Measurements from ENCODE around the gene TPPP2.
"Not testable (repeated sequence)": the region's sequence is repeated elsewhere in the genome, so short reads cannot be mapped to it uniquely, and the experiment has no call there.

Gene TPPP2

DNA sequence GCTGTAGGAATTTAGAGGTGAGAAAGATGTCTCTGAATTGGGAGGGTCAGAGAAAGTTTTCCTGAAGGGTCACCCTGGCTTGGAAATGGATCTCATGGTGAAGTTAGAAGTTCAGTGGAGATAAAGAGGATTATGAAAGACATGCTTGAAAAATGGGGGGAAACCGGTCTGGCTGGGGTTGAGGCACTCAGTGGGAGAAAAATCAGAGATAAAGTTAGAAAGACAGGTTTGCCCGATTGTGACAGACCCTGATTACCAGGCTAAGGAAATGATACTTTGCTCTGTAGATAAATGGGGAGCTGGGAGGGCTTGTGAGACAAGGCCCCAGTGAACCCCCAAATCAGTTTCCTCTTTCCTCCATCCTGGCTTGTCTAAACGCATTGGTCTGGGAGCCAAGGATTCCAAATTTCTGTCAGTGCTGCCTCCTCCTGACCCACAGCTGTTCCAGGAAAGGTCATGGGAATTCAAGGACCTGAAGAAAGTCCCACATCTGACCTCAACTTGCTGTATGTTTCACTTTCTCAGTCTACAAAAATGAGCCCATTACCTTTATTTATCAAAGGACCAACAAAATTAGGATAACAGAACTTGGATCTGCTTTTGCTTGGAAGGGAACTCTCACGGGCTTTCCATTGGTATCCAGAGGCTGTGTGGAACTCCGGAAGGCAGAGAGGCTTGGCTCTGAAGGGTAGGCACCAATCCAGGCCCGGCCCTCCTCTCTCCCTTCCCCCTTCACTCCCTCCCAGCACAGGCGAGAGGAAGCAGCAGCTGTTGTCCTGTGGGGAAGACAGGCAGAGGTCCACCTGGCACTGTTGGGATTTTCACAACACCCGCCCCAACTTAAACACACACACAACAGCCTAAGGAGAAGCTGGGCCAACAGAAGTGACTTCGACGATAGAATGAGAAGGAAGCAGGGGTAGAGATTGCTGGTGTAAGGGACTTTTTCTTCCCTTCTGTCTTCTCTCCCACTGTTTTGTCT is 8.7 kb downstream of the TPPP2 start:
- peak; percentile 89 for DNase-seq (ENCODE audit: low spot score)

DNA sequence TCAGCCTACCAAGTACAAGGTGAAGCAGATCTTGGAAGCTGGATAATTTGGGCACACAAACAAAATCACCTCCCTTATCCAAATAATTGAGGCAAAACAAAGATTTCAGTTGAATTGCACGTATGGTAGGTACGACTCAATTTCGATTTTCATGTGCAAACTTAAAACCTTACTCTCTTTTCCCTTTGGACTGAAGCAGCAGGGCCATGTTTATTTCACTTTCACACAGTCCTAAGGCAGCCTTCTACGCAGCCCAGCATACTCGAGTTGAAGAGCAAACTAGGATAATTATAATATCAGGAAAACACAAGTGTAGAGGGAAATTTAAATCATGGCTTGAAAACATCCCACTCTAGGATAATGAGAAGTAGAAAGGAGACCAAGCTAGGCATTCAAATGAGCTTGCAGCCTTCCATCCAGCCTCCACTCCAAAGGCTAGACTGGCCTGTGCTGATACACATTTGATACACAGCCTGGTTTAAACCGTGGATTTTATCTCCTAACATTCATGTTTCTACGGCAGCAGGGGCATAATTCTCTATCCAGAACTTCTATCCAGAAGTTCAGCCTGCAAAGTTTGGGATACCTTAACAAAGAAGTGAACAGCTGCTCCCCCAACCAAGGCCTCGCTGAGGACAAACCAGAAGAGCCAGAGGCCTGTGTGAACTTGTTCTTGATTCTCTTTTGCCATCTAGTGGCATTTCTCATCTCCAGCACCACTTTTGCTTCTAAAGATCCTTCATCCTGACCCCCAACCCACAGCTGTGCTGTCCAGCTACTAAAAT is 9.8 kb downstream of the TPPP2 start:
- DNase-seq (ENCODE audit: low spot score): peak; percentile 85

DNA sequence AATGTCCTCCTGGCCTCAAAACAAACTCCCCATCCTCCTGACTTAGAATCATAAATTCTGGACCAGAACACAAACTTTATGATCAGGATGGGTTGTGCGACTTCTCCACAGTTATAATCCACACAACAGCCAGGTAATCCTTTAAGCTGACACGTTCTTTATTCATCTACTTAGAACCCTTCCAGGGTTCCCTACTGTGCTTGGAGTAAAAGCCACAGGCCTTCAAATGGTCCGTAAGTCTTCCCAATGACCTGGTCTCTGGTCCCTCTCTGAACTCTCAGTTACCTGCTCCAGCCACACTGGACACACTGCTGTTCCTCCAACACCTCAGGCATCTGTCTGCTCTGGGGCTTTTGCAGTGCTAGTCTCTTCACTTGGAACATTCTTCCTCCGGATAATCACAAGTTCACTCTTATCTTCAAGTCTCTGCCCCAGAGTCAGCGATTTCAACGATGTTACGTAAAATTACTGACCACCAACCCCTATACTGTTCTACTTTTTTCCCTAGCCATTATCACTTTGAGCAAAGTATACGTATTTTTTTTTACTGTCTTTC is 10.4 kb downstream of the TPPP2 start:
- no peak for DNase-seq (ENCODE audit: low spot score)

DNA sequence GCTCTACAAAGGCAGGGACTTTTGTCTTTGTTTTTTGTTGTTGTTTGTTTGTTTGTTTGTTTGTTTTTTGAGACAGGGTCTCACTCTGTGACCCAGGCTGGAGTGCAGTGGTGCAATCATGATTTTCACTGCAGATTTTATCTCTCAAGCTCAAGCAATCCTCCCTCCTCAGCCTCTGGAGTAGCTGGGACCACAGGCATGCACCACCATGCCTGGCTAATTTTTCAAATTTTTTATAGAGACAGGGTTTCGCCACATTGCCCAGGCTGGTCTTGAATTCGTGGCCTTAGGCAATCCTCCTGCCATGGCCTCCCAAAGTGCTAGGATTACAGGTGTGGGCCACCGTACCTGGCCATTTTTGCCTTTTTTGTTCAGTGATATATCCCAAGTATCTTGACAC is 10.9 kb downstream of the TPPP2 start:
- DNase-seq (ENCODE audit: low spot score): not testable (repeated sequence)

DNA sequence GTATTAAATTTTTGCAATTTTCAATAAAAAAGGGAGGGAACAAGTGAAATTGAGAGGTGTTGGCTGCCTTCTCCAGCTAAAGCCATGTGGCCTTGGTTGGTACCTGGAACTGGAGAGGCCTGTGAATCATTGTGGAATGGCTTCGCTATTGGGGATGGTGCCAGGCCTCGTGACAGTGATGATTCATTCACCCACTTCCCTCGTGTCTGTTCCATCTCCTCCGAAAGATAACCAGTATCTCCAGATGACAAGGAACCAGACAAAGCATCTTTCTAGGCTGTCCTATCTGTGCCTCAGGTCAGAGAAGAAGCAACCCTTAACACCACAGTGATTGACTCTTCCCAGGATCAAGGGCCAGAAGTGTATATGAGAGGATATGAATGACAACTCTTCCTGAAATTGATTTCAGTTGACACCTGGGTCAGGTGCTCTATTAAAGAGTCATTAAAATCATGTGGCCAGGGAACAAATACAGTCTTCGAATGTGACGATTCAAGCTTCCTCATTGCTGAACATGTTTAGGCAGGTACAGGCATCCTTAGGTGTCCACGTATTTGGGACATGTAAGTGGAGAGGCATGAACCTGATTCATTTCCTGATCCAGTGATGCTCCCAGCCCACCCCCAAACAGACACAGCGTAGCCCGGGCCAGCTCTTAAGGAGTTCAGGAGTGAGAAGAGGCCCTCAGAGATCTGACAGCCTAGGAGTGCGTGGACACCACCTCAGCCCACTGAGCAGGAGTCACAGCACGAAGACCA is 11.8 kb downstream of the TPPP2 start, which contains the start of gene RNASE7:
Gene RNASE7, plus strand, starts transcription at position 687 of the 758 bp plus-strand sequence. CDS start 631 bp downstream, outside the sequence.
- no peak for DNase-seq (ENCODE audit: low spot score)

DNA sequence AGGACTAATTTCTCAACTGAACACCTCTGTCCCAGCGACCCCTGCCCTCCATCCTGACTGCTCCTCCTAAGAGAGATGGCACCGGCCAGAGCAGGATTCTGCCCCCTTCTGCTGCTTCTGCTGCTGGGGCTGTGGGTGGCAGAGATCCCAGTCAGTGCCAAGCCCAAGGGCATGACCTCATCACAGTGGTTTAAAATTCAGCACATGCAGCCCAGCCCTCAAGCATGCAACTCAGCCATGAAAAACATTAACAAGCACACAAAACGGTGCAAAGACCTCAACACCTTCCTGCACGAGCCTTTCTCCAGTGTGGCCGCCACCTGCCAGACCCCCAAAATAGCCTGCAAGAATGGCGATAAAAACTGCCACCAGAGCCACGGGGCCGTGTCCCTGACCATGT is 12.9 kb downstream of the TPPP2 start:
- peak; percentile 74 for DNase-seq (ENCODE audit: low spot score)

DNA sequence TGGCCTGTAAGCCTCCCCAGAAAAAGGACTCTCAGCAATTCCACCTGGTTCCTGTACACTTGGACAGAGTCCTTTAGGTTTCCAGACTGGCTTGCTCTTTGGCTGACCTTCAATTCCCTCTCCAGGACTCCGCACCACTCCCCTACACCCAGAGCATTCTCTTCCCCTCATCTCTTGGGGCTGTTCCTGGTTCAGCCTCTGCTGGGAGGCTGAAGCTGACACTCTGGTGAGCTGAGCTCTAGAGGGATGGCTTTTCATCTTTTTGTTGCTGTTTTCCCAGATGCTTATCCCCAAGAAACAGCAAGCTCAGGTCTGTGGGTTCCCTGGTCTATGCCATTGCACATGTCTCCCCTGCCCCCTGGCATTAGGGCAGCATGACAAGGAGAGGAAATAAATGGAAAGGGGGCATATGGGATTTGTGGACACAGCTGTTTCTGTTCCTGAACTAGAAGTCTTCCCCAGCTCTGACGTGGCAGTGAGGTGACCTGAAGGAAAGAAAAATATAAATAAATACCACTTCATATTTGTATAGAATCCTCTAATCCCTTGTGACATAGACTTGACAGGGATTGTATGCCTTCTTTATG is 13.5 kb downstream of the TPPP2 start:
- no peak for DNase-seq (ENCODE audit: low spot score)

DNA sequence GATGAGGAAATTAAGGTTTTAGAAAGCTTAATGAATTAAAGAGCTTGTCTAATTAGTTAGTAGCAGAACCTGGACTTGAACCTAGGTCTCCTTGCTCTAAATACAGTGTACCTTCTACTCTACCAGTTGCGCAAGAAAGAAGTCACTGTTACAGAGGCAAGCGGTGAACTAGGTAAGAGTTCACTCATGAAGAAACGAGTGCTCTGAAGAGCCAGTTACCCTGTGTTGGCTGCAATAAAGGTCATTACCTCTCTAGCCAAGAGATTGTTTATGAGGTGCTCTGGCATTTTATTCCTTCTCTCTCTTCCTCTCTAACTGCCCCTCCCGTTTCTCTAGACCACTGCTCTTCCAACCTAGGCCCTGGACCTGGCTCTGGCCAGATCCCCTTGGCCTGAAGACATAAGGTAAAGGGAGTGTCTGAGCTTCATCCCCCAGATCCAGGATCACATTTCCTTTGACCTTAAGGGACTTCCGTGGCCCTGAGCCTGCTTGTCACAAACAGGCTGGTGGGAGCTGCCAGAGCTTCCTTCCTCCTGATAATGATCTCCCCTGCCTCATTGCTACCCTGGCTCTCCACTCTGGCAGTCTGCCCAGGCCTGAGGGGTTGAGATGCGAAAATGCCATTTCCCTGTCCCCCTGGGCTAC is 14.1 kb downstream of the TPPP2 start:
- DNase-seq (ENCODE audit: low spot score): no peak

DNA sequence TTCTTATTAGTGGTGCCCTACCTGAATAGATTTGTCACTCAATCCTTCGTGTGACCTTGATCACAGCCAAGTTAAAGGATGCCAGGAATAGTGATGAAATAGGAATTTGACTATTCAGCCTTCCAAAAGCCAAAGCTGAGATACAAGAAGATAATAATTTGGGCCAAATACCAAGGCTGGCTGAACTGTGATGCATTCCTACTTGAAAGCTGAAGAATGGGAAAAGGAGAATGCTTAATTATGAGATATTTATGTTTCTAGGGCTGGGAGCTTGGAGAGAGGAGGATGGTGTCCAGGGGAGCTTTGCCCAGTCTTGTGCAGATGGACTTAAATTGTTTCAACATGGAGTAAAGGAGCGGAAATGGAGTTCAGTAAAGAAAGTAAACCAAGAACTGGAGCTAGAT is 17.4 kb downstream of the TPPP2 start:
- DNase-seq (ENCODE audit: low spot score): no peak

DNA sequence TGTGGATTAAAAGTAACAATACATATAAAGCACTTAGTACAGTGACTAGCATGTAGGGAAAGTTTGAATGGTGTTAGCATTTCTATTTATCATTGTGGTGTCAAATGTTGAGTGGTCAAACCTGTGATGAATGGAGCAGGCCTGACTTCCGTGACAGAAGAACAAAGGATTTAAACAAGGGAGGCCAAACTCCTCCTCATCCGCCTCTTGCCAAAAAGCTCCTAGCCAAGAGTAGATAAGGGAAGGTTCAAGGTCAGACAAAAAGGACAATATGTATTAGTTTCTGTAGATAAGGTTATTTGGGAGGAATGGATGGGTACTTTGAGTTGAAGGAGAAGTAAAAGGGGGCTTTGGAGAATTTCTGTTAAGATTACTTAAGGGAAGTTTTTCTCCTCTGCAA is 18.6 kb downstream of the TPPP2 start:
- DNase-seq (ENCODE audit: low spot score): no peak

DNA sequence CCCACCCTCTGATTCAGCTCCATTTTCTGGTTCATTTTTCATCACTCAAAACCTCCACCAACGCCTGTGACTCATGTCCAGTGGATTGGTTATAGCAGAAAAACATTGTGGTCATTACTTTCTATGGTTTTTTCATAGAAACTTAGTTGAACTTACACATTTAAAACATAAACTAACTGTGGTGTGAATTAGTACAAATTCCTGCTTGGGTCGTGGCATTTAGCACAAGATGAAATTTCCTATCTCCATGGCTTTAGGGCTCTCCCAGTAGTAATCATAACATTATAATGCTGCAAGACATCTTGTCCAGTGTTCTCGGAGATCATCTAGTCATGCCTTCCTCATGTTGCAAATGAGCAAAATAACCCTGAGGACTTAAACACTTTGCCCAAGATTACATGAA is 19.3 kb downstream of the TPPP2 start:
- no peak for DNase-seq (ENCODE audit: low spot score)

DNA sequence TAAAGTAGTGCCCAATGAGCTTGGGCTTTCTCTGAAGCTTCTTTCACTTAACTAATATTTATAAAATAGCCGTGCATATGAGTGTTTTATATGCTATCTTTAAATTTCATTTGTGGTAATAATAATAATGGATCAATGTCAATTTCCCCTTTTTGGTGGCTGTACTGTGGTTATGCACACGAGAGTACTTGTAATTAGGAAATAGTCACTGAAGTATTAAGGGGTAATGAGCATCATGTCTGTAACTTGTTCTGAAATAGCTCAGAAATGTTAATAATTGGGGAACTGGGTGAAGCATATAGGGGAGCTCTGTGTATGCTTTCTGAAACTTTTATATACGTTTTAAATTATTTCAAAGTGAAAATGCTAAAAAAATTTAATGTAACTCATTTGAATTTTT is 20.6 kb downstream of the TPPP2 start:
- DNase-seq (ENCODE audit: low spot score): no peak

DNA sequence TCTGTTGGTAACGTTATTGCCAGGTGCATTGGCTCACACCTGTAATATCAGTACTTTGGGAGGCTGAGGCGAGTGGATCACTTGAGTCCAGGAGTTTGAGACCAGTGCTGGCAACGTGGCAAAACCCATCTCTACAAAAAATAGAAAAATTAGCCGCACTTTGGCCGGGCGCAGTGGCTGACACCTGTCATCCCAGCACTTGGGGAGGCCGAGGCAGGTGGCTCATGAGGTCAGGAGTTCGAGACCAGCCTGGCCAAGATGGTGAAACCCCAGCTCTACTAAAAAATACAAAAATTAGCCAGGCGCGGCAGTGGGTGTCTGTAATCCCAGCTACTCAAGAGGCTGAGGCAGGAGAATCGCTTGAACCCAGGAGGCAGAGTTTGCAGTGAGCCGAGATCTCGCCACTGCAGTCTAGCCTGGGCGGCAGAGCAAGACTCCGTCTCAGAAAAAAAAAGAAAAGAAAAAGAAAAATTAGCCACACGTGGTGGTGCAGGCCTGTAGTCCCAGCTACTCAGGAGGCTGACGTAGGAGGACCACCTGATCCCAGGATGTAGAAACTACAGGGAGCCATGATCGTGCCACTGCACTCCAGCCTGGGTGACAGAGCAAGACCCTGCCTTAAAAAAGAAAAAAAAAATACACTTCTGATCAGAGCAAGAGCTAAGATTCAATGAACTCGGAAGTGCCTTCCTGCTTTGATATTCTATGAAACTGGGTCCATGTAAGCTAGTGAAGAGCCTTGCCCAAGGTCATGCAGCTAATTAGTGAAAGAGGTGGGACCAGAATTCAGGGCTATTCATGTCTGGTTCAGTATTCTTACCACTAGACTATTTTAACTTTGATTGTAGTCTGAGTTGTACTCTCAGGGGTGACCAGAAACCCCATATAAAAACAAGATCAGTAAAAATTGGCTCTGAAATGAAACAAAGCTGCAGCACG is 23.4 kb downstream of the TPPP2 start:
- no peak for DNase-seq (ENCODE audit: low spot score)

DNA sequence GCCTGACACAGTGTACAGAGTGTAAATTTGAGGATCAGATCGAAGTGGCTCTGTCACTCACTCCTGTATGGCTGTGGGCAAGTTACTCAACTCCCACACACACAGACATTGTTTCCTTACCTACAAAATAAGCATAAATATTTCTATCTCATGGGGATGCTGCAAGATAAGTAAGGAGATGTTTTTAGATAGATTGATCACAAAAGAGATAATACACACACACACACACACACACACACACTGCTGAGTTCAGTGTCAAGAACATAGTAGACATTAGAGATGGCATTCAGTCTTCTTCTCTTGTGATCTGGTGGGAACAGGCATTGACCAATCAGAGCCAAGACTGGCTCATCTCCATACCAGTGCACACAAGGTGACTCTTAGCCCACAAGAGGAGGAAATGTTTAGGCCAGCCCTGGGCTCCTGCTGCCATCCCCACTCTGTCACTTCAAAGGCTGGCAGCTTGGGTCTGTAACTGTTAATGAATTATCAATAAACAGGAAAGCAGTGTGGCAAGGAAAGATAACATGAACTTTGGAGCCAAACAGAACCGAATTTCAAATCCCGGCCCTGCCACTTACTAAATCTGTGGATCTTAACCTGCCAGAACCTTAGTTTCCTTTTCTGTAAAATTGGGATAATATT is 24.2 kb downstream of the TPPP2 start:
- no peak for DNase-seq (ENCODE audit: low spot score)

DNA sequence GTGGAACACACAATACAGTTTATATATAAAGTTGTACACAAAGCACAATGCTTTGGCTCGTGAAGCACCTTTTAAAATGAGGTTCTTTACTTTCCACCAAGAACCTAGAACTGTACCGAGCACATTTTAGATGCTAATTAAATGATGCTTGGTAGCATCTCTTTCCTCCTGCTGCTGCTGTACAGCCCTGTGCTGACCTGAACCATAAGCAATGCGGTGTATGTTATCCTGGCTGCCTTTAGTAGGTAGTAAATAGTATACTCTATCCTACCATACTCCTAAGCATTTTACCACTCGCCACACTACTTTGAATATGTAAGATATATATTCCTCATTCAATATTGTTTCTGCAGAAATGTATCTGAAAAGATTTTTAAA is 24.7 kb downstream of the TPPP2 start:
- DNase-seq (ENCODE audit: low spot score): no peak

DNA sequence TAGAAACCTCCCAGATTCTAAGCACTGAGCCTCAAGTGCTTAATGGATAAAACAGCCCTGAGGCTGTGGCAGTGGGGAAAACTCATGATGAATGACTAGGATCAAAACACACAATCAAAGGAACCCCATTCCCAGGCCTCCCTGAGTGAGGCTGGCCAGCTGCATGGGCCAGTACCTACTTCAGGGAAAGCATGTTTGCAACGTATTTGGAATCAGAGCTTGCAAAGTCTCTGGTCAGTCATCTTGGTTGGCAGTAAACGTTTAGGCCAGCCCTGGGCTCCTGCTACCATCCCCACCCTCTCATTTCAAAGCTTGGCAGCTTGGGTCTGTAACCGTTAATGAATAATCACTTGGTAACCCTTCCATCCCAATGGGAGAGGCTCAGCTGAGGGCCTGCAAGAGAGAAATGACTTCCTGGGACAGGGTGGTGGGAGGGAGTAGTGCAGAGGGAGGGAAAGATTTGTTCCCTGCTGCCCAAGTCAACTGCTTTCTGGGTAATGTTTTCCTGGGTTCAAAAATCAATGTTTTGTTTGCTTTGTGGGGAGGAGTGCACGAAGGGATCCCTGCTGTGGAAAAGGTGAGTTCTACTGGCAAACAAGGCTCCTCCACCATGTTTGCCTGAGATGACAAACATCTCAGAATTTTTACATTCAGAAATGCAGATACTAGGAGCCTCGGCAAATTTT is 25.6 kb downstream of the TPPP2 start:
- DNase-seq (ENCODE audit: low spot score): no peak

DNA sequence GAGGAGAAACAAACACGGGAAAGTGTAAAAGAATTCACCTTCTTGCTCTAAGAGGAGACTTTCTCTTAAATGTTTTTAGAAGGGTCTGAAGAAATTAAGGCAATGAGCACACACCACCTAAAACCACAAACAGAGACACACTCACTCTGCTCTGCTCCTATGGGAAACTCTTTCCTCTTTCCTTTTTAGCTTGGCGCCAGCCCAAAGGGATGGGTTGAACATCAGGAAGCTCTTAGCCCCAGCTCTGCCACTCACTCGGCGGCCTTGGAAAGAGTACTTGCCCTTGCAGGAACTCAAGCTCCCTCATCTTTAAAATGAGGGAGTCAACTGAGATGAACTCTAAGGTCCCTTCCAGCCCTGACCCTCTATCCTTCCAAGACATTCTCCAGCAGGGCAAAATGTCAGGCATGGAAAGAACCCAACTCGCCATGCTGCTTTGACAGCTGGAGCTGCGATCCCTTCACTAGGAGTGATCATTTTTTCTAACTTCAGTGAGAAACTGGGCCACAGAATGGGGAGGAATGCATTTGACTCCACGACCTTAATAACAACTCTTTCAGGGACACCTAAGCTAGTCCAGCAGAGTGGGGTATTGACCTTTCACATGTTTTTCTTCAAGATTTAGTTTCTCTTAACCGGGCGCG is 26.6 kb downstream of the TPPP2 start:
- DNase-seq (ENCODE audit: low spot score): no peak
